Measurements from ENCODE around the gene DCT. TPM values are rescaled to one million over a fixed set of nuclear protein-coding genes. Genes with fewer than 3 reads are reported as not detected.

Gene DCT
- total RNA-seq, 1 experiment from 2014 or later = not detected

DNA sequence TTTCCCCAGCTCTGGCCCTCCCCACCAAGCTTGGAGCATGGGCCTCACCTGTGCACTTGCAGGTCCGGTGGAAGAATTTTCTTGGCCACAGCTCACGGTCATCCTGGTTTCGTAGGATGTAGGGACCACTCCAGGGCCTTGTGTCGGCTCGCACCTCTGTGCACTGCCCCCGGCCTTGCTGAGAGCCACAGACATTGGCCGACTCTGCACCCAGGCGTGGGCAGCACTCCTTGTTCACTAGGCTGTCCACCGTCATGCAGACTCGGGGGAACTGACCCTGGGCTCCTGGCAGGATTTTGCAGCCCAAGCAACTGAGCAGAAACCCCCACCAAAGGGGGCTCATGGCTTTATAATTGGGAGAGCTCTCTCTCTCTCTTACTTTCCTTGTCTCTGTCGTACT lies 569 bp downstream of the DCT start:
- Histone ChIP-seq H3K9ac (ENCODE audit: low read length) (no peak overlapping the region), H3K36me3 (ENCODE audit: low read depth, low read length) (no peaks in the 10 kb centered on the region), H2AFZ (ENCODE audit: low read length) (no peak overlapping the region), H3F3A (ENCODE audit: low read length, unreplicated experiment) (no peaks in the 10 kb centered on the region), H3K27me3 (ENCODE audit: low read length) (0 out of 2 replicates have a peak, but pooled peaks cover 9% of the 10 kb centered on the region), H3K4me2 (ENCODE audit: low read length) (no peak overlapping the region), H3K4me1 (ENCODE audit: insufficient read depth, low read length) (no peaks in the 10 kb centered on the region), H3K79me2 (ENCODE audit: low read length) (no peaks in the 10 kb centered on the region), H3K9me3 (ENCODE audit: low read length) (no peaks in the 10 kb centered on the region), H3K9me2 (replicated peaks; ENCODE audit: low read length) (no peaks in the 10 kb centered on the region), H3K4me3 (ENCODE audit: low read length) (no peak overlapping the region), H3K27ac (ENCODE audit: low read length) (no peak overlapping the region), H4K20me1 (ENCODE audit: low read length) (no peaks in the 10 kb centered on the region)
- no TSS peak for BruUV-seq (replicated peaks)
- ChIA-PET CTCF (no interaction called here), POLR2A (ENCODE audit: unreplicated experiment) (interaction anchor here (0.6 kb wide), 1 partner anchor 1007 kb away, joined by 7 read pairs; no protein-coding TSS in a partner anchor)
- ATAC-seq (no peak), DNase-seq (no peak)
- TF ChIP-seq, protein P1, sequence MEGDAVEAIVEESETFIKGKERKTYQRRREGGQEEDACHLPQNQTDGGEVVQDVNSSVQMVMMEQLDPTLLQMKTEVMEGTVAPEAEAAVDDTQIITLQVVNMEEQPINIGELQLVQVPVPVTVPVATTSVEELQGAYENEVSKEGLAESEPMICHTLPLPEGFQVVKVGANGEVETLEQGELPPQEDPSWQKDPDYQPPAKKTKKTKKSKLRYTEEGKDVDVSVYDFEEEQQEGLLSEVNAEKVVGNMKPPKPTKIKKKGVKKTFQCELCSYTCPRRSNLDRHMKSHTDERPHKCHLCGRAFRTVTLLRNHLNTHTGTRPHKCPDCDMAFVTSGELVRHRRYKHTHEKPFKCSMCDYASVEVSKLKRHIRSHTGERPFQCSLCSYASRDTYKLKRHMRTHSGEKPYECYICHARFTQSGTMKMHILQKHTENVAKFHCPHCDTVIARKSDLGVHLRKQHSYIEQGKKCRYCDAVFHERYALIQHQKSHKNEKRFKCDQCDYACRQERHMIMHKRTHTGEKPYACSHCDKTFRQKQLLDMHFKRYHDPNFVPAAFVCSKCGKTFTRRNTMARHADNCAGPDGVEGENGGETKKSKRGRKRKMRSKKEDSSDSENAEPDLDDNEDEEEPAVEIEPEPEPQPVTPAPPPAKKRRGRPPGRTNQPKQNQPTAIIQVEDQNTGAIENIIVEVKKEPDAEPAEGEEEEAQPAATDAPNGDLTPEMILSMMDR (conservative IDR thresholded peaks at IDR 0.05; ENCODE audit: low read depth, low read length) = no peak
- TF ChIP-seq EZH2 (IDR thresholded peaks at IDR 0.05; ENCODE audit: low read length, unreplicated experiment) (no peak), EZH2phosphoT487 (IDR thresholded peaks at IDR 0.05; ENCODE audit: borderline replicate concordance, low read length) (no peak)
- intact Hi-C loops (cut with micrococcal nuclease) = no loop called here

DNA sequence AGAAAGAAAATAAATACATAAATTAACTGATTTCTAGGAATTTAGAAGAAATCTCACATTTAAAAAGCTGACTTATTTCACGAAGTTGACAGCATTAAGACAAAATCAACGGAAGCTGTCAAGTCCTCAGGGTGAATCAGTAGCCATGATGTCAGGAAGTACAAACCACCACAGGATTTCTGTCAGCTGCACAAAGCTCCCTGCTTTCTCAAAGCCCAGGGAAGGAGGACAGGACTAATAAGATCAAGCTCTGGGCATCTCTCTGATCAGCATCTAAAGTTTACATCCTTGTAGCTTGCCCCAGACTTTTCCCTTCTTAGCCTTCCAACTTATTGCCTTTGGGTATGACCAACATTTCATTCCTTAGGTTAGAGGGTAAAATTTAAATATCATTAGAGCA lies 9.4 kb downstream of the DCT start:
- H3K9ac ChIP-seq (ENCODE audit: low read length) = no peak overlapping the region
- no peak overlapping the region for H3K4me3 ChIP-seq (ENCODE audit: low read length)
- POLR2A ChIA-PET (ENCODE audit: unreplicated experiment) = no interaction called here
- no TSS peak for BruUV-seq (replicated peaks)
- no peaks in the 10 kb centered on the region for H3K27me3 ChIP-seq (ENCODE audit: low read length)
- no peaks in the 10 kb centered on the region for H3K4me1 ChIP-seq (ENCODE audit: insufficient read depth, low read length)
- H2AFZ ChIP-seq (ENCODE audit: low read length) = no peak overlapping the region
- H3F3A ChIP-seq (ENCODE audit: low read length, unreplicated experiment) = no peaks in the 10 kb centered on the region
- H3K79me2 ChIP-seq (ENCODE audit: low read length) = no peaks in the 10 kb centered on the region
- H3K9me3 ChIP-seq (ENCODE audit: low read length) = no peaks in the 10 kb centered on the region
- H3K36me3 ChIP-seq (ENCODE audit: low read depth, low read length) = no peaks in the 10 kb centered on the region
- H4K20me1 ChIP-seq (ENCODE audit: low read length) = no peaks in the 10 kb centered on the region
- CTCF ChIA-PET = no interaction called here
- no peak overlapping the region for H3K27ac ChIP-seq (ENCODE audit: low read length)
- DNase-seq = no peak
- no peak for ATAC-seq
- intact Hi-C loops (cut with micrococcal nuclease) = no loop called here
- H3K4me2 ChIP-seq (ENCODE audit: low read length) = no peak overlapping the region
- H3K9me2 ChIP-seq (replicated peaks; ENCODE audit: low read length) = no peaks in the 10 kb centered on the region
- TF ChIP-seq, protein P1 (conservative IDR thresholded peaks at IDR 0.05; ENCODE audit: low read depth, low read length) = no peak
- TF ChIP-seq EZH2 (IDR thresholded peaks at IDR 0.05; ENCODE audit: low read length, unreplicated experiment) = no peak
- no peak for TF ChIP-seq EZH2phosphoT487 (IDR thresholded peaks at IDR 0.05; ENCODE audit: borderline replicate concordance, low read length)

DNA sequence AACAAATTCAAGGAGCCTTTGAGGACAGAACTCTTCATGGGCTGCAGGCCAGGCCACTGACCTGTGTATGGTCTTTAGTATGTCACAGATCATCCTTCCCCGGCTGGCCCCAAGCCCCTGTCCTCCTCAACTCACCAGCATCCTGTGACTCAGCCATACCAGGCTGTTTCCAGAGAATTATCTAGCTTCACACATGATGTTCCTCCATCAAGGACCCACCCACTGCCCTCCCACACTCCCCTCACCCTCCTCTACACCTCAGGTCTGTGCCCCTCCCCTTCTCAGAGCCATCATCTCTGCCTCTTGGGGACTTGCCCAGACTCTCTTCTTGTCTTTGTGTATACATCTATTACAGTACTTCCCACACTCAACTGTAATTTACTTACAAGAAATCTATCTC lies 14.7 kb downstream of the DCT start:
- TF ChIP-seq EZH2 (IDR thresholded peaks at IDR 0.05; ENCODE audit: low read length, unreplicated experiment) = no peak
- TF ChIP-seq, protein P1 (conservative IDR thresholded peaks at IDR 0.05; ENCODE audit: low read depth, low read length) = no peak
- TF ChIP-seq EZH2phosphoT487 (IDR thresholded peaks at IDR 0.05; ENCODE audit: borderline replicate concordance, low read length) = no peak
- H3K9ac ChIP-seq (ENCODE audit: low read length) = no peak overlapping the region
- H3F3A ChIP-seq (ENCODE audit: low read length, unreplicated experiment) = no peaks in the 10 kb centered on the region
- ATAC-seq (no peak; the same call in 1 of the 2 replicates), DNase-seq (no peak)
- CTCF ChIA-PET = no interaction called here
- POLR2A ChIA-PET (ENCODE audit: unreplicated experiment) = no interaction called here
- no peaks in the 10 kb centered on the region for H3K9me2 ChIP-seq (replicated peaks; ENCODE audit: low read length)
- no peak overlapping the region for H3K4me2 ChIP-seq (ENCODE audit: low read length)
- no peak overlapping the region for H2AFZ ChIP-seq (ENCODE audit: low read length)
- no peaks in the 10 kb centered on the region for H3K9me3 ChIP-seq (ENCODE audit: low read length)
- no TSS peak for BruUV-seq (replicated peaks)
- H3K4me1 ChIP-seq (ENCODE audit: insufficient read depth, low read length) = no peaks in the 10 kb centered on the region
- no peaks in the 10 kb centered on the region for H3K27me3 ChIP-seq (ENCODE audit: low read length)
- intact Hi-C loops (cut with micrococcal nuclease) = no loop called here
- no peaks in the 10 kb centered on the region for H3K36me3 ChIP-seq (ENCODE audit: low read depth, low read length)
- H3K79me2 ChIP-seq (ENCODE audit: low read length) = no peaks in the 10 kb centered on the region
- H4K20me1 ChIP-seq (ENCODE audit: low read length) = no peaks in the 10 kb centered on the region
- no peak overlapping the region for H3K27ac ChIP-seq (ENCODE audit: low read length)
- no peak overlapping the region for H3K4me3 ChIP-seq (ENCODE audit: low read length)
